Endodermal cell (in vitro differentiated cells): ENCODE results near the gene REEP6. TPM values are rescaled to one million over a fixed set of nuclear protein-coding genes. Genes with fewer than 3 reads are reported as not detected.

ENCODE experiments used
- DNase-seq: peaks from one replicate; pipeline ENCODE4 v3.0.0-alpha.2; 2017
- H3K27ac ChIP-seq: 2 replicates; pipeline ENCODE4 v1.5.1; 2013; ENCODE audit warnings: mild to moderate bottlenecking, low read depth, low read length, moderate library complexity
- H3K27me3 ChIP-seq: 2 replicates; pipeline ENCODE4 v1.6.1; 2013; ENCODE audit warnings: mild to moderate bottlenecking, low read length, moderate library complexity; ENCODE audit not compliant: insufficient read depth, control insufficient read depth, poor library complexity, severe bottlenecking
- H3K36me3 ChIP-seq: 2 replicates; pipeline ENCODE4 v1.7.0; 2013; ENCODE audit warnings: mild to moderate bottlenecking, low read length, moderate library complexity; ENCODE audit not compliant: control insufficient read depth, insufficient read depth
- H3K4me1 ChIP-seq: one replicate; pipeline ENCODE4 v1.7.0; 2013; ENCODE audit warnings: low read length; ENCODE audit not compliant: control insufficient read depth, insufficient read depth
- H3K4me3 ChIP-seq: 2 replicates; pipeline ENCODE4 v1.5.1; 2013; ENCODE audit warnings: mild to moderate bottlenecking, low read length, moderate library complexity
- H3K9ac ChIP-seq: 2 replicates; pipeline ENCODE4 v1.6.1; 2013; ENCODE audit warnings: mild to moderate bottlenecking, low read length, moderate library complexity; ENCODE audit not compliant: poor library complexity, severe bottlenecking; ENCODE audit errors: extremely low read depth
- H3K9me3 ChIP-seq: 2 replicates; pipeline ENCODE4 v1.6.1; 2013; ENCODE audit warnings: mild to moderate bottlenecking, low read length, moderate library complexity; ENCODE audit not compliant: control insufficient read depth
- H3K27ac Mint-ChIP-seq: 2 replicates; pipeline ENCODE4 v1.8.0; 2020; ENCODE audit warnings: mixed read lengths
- H3K27me3 Mint-ChIP-seq: 2 replicates; pipeline ENCODE4 v1.8.0; 2021; ENCODE audit warnings: mild to moderate bottlenecking, mixed read lengths; ENCODE audit not compliant: insufficient read depth
- H3K36me3 Mint-ChIP-seq: 2 replicates; pipeline ENCODE4 v1.8.0; 2020; ENCODE audit warnings: low read depth, mixed read lengths
- H3K4me1 Mint-ChIP-seq: 2 replicates; pipeline ENCODE4 v1.8.0; 2020; ENCODE audit warnings: mixed read lengths
- H3K4me3 Mint-ChIP-seq: 2 replicates; pipeline ENCODE4 v1.8.0; 2020; ENCODE audit warnings: mild to moderate bottlenecking, moderate library complexity, mixed read lengths
- H3K9me3 Mint-ChIP-seq: 2 replicates; pipeline ENCODE4 v1.8.0; 2020; ENCODE audit warnings: mild to moderate bottlenecking, mixed read lengths
- CTCF ChIP-seq: fragments of 200-600 bp; sonication (generic); conservative IDR thresholded peaks from 2 replicates; pipeline ENCODE4 v1.5.0; 2021; ENCODE audit warnings: antibody characterized with exemption, mild to moderate bottlenecking
- WGBS, 2 experiments: methylation state at CpG; one replicate each; pipeline versions ENCODE4 v1.1.5 to v1.1.7; 2013; ENCODE audit warnings: missing lambda C conversion rate in 2 of 2, mixed read lengths in 1 of 2; ENCODE audit not compliant: insufficient coverage in 1 of 2, insufficient read length in 1 of 2; 5-methylcytosine and 5-hydroxymethylcytosine counted together
- total RNA-seq, 2 donors: library from RNA; stranded (reverse); fragmentation: NEBNext Ultra II Directional in 1 of 2; extraction: Animal tissue kit (Norgen Biotek cat#: 25700) in 1 of 2; gene quantifications; 2 replicates in 1 of 2; 3 replicates in 1 of 2; pipeline ENCODE4 v1.2.1, GENCODE V29; 2021

Gene REEP6
- total RNA-seq, 2 donors from 2014 or later: 24.7 to 49.4 TPM

DNA sequence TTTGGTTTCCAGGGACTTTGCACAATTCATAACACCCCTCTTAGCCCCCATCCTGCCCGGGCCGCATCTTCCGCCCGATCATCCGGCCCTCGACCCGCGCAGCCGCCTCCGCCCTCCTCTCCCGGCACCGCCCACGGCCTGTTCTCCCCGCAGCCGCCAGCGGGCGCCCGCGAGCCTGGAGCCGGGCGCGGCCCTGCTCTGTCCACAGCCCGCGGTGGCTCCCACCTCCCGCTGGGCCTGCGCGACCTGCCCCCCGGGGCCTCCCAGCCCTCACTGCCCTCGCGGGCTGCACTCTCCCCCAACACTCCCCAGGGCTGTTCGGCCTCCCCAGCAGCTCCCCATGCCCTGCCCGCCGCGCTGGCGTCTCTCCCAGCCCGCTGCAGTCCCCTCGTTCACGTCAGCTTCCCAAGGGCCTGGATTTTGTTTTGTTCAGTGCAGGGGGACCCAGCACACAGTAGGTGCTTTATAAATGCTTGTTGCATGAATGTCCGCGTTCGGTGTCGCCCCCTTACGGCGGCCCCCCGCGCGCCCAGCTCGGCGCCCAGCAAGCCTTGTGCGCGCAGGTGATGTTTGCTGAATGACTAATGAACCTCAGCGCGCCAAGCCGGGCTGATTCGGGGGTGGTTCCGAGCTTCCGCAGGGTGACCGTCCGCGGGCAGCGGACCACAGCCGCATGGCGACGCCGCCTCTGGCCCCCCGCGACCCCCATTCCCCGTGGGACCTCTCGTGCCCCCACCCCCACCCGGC, 45.6 kb upstream of the REEP6 start:
- peak; percentile 92 for DNase-seq
- peak; percentile 96 for TF ChIP-seq CTCF
- Histone ChIP-seq H3K36me3 (peaks cover 25% of the 10 kb centered on the region), H3K27ac (peak overlapping the region; percentile 38), H3K4me1 (no peaks in the 10 kb centered on the region), H3K4me3 (peak overlapping the region; percentile 67), H3K9me3 (no peaks in the 10 kb centered on the region), H3K27me3 (peaks cover 42% of the 10 kb centered on the region), H3K9ac (no peak overlapping the region)
- peak overlapping the region; percentile 54 for H3K4me3 Mint-ChIP-seq
- H3K36me3 Mint-ChIP-seq: peaks cover 25% of the 10 kb centered on the region
- WGBS, 2 experiments: 4% methylated on average over 25 to 65 of the region's 70 CpGs
- peaks cover 1% of the 10 kb centered on the region for H3K4me1 Mint-ChIP-seq
- peaks cover 1% of the 10 kb centered on the region for H3K9me3 Mint-ChIP-seq
- H3K27ac Mint-ChIP-seq: no peak overlapping the region
- H3K27me3 Mint-ChIP-seq: peaks cover 47% of the 10 kb centered on the region

GRCh38 chr19:1445932-1446712, 44.9 kb upstream of the REEP6 start:
- Mint-ChIP-seq H3K27me3 (peaks cover 55% of the 10 kb centered on the region), H3K27ac (no peak overlapping the region), H3K4me3 (peak overlapping the region; percentile 54), H3K9me3 (peaks cover 1% of the 10 kb centered on the region), H3K4me1 (no peaks in the 10 kb centered on the region), H3K36me3 (peaks cover 17% of the 10 kb centered on the region)
- no peaks in the 10 kb centered on the region for H3K9me3 ChIP-seq
- peak overlapping the region; percentile 69 for H3K4me3 ChIP-seq
- peaks cover 17% of the 10 kb centered on the region for H3K36me3 ChIP-seq
- H3K27ac ChIP-seq: peak overlapping the region; percentile 70
- peak; percentile 73 for DNase-seq
- no peak overlapping the region for H3K9ac ChIP-seq
- no peak for TF ChIP-seq CTCF
- no peaks in the 10 kb centered on the region for H3K4me1 ChIP-seq
- 2% methylated on average over 19 to 93 of the region's 99 CpGs for WGBS, 2 experiments
- peaks cover 49% of the 10 kb centered on the region for H3K27me3 ChIP-seq

- H3K27me3 Mint-ChIP-seq: peaks cover 63% of the 10 kb centered on the region
- H3K4me3 ChIP-seq: peak overlapping the region; percentile 69
These were observed 44.1 kb upstream of the REEP6 start for GRCh38 chr19:1446713-1447481.

More at GRCh38 chr19:1446713-1447481, 44.1 kb upstream of the REEP6 start:
- no peaks in the 10 kb centered on the region for H3K9me3 ChIP-seq
- peaks cover 9% of the 10 kb centered on the region for H3K36me3 ChIP-seq
- peaks cover 57% of the 10 kb centered on the region for H3K27me3 ChIP-seq
- Mint-ChIP-seq H3K36me3 (peaks cover 9% of the 10 kb centered on the region), H3K4me3 (peak overlapping the region; percentile 54), H3K27ac (no peak overlapping the region), H3K9me3 (peaks cover 1% of the 10 kb centered on the region), H3K4me1 (no peaks in the 10 kb centered on the region)
- H3K27ac ChIP-seq: no peak overlapping the region
- no peaks in the 10 kb centered on the region for H3K4me1 ChIP-seq
- DNase-seq: peak; percentile 84
- TF ChIP-seq CTCF: no peak
- H3K9ac ChIP-seq: no peak overlapping the region
- 6 to 7% methylated on average over 24 to 63 of the region's 63 CpGs for WGBS, 2 experiments
